PFSK-1 (cell line): ENCODE measurements around the gene ACOT7.

Experiments used
- FOXP2 ChIP-seq: optimal IDR thresholded peaks from 2 replicates; pipeline ENCODE3; 2011; ENCODE audit warnings: borderline replicate concordance, control low read depth, inconsistent platforms; ENCODE audit not compliant: insufficient read depth; ENCODE audit errors: extremely low read length, extremely low read depth
- POLR2AphosphoS5 ChIP-seq: IDR thresholded peaks from 2 replicates; pipeline ENCODE4 v1.6.1; 2012; ENCODE audit warnings: low read depth, mild to moderate bottlenecking, control low read depth, low read length, moderate library complexity
- SIN3A ChIP-seq: IDR thresholded peaks from 2 replicates; pipeline ENCODE4 v1.6.1; 2012; ENCODE audit warnings: mild to moderate bottlenecking, low read length, moderate library complexity, borderline replicate concordance; ENCODE audit not compliant: insufficient read depth
- TAF1 ChIP-seq: IDR thresholded peaks from 2 replicates; pipeline ENCODE4 v1.6.1; 2012; ENCODE audit warnings: low read length, control low read depth, borderline replicate concordance; ENCODE audit not compliant: insufficient read depth
- TF ChIP-seq, protein P1 (sequence below), 2 experiments: IDR thresholded peaks; 2 replicates each; pipeline versions ENCODE4 v1.6.1 to v1.8.0; 2011 to 2012; ENCODE audit warnings: low read depth in 2 of 2, low read length in 2 of 2, control low read depth in 1 of 2, inconsistent platforms in 1 of 2, mild to moderate bottlenecking in 1 of 2, moderate library complexity in 1 of 2; ENCODE audit not compliant: insufficient read depth in 1 of 2

ACOT7 gene

DNA sequence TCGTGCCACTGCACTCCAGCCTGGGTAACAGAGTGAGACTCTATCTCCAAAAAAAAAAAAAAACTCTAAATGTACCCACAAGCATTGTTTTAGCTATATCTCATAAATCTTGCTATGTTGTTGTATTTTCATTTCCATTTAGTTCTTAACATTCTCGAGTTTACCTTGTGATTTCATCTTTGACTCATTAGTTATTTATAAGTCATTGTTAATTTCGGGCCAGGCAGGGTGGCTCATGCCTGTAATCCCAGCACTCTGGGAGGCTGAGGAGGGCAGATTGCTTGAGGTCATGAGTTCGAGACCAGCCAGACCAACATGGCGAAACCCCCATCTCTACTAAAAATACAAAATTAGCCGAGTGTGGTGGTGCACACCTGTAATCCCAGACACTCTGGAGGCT lies 14.5 kb upstream of the ACOT7 start:
- TF ChIP-seq TAF1: no peak
- TF ChIP-seq, protein P1, sequence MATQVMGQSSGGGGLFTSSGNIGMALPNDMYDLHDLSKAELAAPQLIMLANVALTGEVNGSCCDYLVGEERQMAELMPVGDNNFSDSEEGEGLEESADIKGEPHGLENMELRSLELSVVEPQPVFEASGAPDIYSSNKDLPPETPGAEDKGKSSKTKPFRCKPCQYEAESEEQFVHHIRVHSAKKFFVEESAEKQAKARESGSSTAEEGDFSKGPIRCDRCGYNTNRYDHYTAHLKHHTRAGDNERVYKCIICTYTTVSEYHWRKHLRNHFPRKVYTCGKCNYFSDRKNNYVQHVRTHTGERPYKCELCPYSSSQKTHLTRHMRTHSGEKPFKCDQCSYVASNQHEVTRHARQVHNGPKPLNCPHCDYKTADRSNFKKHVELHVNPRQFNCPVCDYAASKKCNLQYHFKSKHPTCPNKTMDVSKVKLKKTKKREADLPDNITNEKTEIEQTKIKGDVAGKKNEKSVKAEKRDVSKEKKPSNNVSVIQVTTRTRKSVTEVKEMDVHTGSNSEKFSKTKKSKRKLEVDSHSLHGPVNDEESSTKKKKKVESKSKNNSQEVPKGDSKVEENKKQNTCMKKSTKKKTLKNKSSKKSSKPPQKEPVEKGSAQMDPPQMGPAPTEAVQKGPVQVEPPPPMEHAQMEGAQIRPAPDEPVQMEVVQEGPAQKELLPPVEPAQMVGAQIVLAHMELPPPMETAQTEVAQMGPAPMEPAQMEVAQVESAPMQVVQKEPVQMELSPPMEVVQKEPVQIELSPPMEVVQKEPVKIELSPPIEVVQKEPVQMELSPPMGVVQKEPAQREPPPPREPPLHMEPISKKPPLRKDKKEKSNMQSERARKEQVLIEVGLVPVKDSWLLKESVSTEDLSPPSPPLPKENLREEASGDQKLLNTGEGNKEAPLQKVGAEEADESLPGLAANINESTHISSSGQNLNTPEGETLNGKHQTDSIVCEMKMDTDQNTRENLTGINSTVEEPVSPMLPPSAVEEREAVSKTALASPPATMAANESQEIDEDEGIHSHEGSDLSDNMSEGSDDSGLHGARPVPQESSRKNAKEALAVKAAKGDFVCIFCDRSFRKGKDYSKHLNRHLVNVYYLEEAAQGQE (IDR thresholded peaks at IDR 0.05; ENCODE audit: insufficient read depth in 1 of 2, low read depth in 2 of 2, low read length in 2 of 2): no peak
- TF ChIP-seq POLR2AphosphoS5: no peak
- no peak for TF ChIP-seq SIN3A
- no peak for TF ChIP-seq FOXP2

DNA sequence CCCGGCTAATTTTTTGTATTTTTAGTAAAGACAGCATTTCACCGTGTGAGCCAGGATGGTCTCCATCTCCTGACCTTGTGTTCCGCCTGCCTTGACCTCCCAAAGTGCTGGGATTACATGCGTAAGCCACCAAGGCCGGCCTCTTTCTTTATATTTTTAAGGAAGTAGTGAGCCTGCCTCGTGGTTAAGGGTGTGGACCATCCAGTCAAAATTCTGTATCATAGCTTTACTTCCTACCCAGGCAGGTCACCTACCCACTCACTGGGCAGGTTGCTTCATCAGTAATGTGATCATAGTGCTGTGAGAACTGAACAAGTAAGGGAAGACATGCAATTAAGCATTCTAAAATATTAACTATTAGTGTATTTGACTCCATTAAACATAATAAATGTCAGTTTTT lies 8.1 kb upstream of the ACOT7 start:
- no peak for TF ChIP-seq FOXP2
- TF ChIP-seq SIN3A: no peak
- TF ChIP-seq, protein P1 (IDR thresholded peaks at IDR 0.05; ENCODE audit: insufficient read depth in 1 of 2, low read depth in 2 of 2, low read length in 2 of 2): no peak
- no peak for TF ChIP-seq TAF1
- TF ChIP-seq POLR2AphosphoS5: no peak

DNA sequence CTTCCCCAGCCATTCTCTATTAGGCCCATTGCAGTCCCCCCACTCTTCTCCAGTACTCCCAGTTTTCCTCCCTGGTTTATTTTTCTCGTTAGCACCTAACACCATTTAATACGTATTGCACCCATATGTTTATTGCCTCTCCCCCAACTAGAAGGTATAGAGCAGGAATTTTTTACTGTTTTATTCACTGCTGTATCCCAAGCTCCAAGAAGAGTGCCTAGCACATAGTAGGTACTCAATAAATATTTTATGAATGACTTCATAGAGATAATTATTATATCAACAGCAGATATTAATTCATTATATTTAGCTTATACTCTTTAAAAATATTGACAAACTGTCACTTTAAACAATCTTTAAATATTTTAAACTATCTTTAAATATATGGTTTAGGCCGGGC lies 5.7 kb upstream of the ACOT7 start:
- TF ChIP-seq, protein P1 (IDR thresholded peaks at IDR 0.05; ENCODE audit: insufficient read depth in 1 of 2, low read depth in 2 of 2, low read length in 2 of 2): no peak
- TF ChIP-seq TAF1: no peak
- no peak for TF ChIP-seq SIN3A
- no peak for TF ChIP-seq POLR2AphosphoS5
- no peak for TF ChIP-seq FOXP2

DNA sequence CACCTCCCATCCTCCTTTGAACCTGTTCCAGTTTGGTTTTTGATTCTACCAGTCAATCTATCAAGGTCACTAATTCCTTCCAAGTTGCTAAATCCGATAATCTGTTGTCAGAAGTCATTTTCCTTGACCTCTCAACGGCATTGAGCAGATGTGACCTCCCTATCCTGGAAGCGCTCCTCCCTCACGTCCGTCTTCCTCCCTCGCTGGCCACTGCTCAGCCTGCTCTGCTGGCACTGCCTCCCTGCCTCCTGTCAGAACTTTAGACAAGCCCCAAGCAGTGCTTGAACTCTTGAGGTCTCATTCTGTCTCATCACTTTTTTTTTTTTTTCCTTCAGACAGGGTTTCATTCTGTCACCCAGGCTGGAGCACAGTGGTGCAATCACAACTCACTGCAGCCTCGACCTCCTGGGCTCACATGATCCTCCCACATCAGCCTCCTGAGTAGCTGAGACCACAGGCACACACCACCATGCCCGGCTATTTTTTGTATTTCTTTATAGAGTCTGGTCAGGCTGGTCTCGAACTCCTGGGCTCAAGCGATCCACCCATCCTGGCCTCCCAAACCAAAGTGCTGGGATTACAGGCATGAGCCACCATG lies 4.4 kb upstream of the ACOT7 start:
- TF ChIP-seq SIN3A: no peak

DNA sequence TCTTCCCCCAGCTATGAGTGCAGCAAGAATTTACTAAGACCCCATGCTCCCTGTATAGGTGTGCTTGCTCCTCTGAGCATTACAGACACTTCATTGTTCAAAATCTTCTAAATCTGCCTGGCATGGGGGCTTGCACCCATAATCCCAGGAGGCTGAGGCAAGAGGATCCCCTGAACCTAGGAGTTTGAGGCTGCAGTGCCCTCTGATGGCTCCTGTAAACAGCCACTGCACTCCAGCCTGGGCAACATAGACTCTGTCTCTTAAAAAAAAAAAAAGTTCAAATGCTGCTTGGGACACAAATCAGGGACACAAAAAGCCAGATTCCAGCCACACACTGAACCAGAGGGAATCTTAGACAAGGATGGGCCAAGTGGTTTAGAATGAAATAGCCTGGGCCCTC lies 3.4 kb upstream of the ACOT7 start:
- TF ChIP-seq, protein P1 (IDR thresholded peaks at IDR 0.05; ENCODE audit: insufficient read depth in 1 of 2, low read depth in 2 of 2, low read length in 2 of 2): no peak
- TF ChIP-seq SIN3A (no peak), TAF1 (no peak), POLR2AphosphoS5 (no peak), FOXP2 (no peak)
